HepG2 (cell line): ENCODE results near the gene MYLK. TPM values are rescaled to one million over a fixed set of nuclear protein-coding genes. Genes with fewer than 3 reads are reported as not detected.
A peak's percentile ranks its signal among the peaks of the same experiment; 100 is the strongest.

Experiments used
- AHDC1 ChIP-seq: sonication (generic); formaldehyde crosslinking; IDR thresholded peaks from 2 replicates; pipeline ENCODE4 v1.5.1; 2020; ENCODE audit warnings: mild to moderate bottlenecking, missing genetic modification reagents, borderline replicate concordance
- ATF2 ChIP-seq: sonication (generic); formaldehyde crosslinking; IDR thresholded peaks from 2 replicates; pipeline ENCODE4 v1.4.0; 2020; ENCODE audit warnings: missing genetic modification reagents
- CC2D1A ChIP-seq: sonication (generic); formaldehyde crosslinking; IDR thresholded peaks from 2 replicates; pipeline ENCODE4 v1.8.1; 2023; ENCODE audit warnings: mild to moderate bottlenecking, missing genetic modification reagents
- HNF1B ChIP-seq: sonication (generic); formaldehyde crosslinking; IDR thresholded peaks from 2 replicates; pipeline ENCODE4 v1.5.1; 2020; ENCODE audit warnings: mild to moderate bottlenecking, moderate library complexity, missing genetic modification reagents
- KDM4B ChIP-seq: sonication (generic); formaldehyde crosslinking; IDR thresholded peaks from 2 replicates; pipeline ENCODE4 v1.4.0; 2020; ENCODE audit warnings: missing genetic modification reagents
- NFAT5 ChIP-seq: sonication (generic); formaldehyde crosslinking; IDR thresholded peaks from 2 replicates; pipeline ENCODE4 v1.4.0; 2020; ENCODE audit warnings: missing genetic modification reagents
- ZNF142 ChIP-seq: sonication (generic); formaldehyde crosslinking; IDR thresholded peaks from 2 replicates; pipeline ENCODE4 v1.4.0; 2020; ENCODE audit warnings: missing genetic modification reagents
- ZNF720 ChIP-seq: sonication (generic); formaldehyde crosslinking; IDR thresholded peaks from 2 replicates; pipeline ENCODE4 v1.4.0; 2020; ENCODE audit warnings: missing genetic modification reagents
- polyA plus RNA-seq, 8 experiments: library from polyadenylated mRNA; depleted of rRNA in 3 of 8; stranded (reverse) in 7 of 8; unstranded in 1 of 8; fragments of >200 nt; fragmentation: Illumina TruSeq in 4 of 8; extraction: Trizol in 4 of 8; gene quantifications; 2 replicates each; pipeline versions ENCODE4 v1.2.1 to v1.2.3, GENCODE V29; 2011 to 2016; ENCODE audit warnings: low read depth in 4 of 8, missing spikeins in 1 of 8, mixed read lengths in 1 of 8; ENCODE audit not compliant: insufficient read depth in 1 of 8
- total RNA-seq, 5 experiments: library from RNA; depleted of rRNA; stranded (reverse); fragments of >200 nt; fragmentation: Illumina TruSeq; extraction: Trizol; gene quantifications; 2 replicates each; pipeline ENCODE4 v1.2.3, GENCODE V29; 2016; ENCODE audit warnings: low read depth in 1 of 5

Gene MYLK
- total and polyA plus RNA-seq, 2 of the 13 experiments (the other 11 are each of a cell fraction or from before 2014, with no cell fraction given): 10.6 to 34.9 TPM

- TF ChIP-seq CC2D1A (CRISPR knock-in tag) (no peak), HNF1B (CRISPR knock-in tag) (no peak; the same call in 1 of the 2 replicates), ZNF720 (no peak), NFAT5 (CRISPR knock-in tag) (no peak), AHDC1 (CRISPR knock-in tag) (peak; percentile 83), ZNF142 (no peak), ATF2 (CRISPR knock-in tag) (no peak), KDM4B (CRISPR knock-in tag) (no peak)
Observed at GRCh38 chr3:123758081-123758564, 126.0 kb downstream of the MYLK start (continued).
